ENCODE measurements around the gene FAM107B.

FAM107B gene

GRCh38 chr10:14573666-14574261 lies 200.9 kb downstream of the FAM107B start:
- H3K9me3 Mint-ChIP-seq, result no peaks in the 10 kb centered on the region
- H3K4me3 Mint-ChIP-seq, result no peak overlapping the region
- H3K27me3 Mint-ChIP-seq (ENCODE audit: low read depth), result no peaks in the 10 kb centered on the region
- H3K27ac Mint-ChIP-seq, result peak overlapping the region; percentile 16
- peaks cover 53% of the 10 kb centered on the region for H3K4me1 Mint-ChIP-seq (ENCODE audit: low read depth)
- H3K36me3 Mint-ChIP-seq (ENCODE audit: low read depth), result peaks cover 57% of the 10 kb centered on the region
- DNase-seq (ENCODE audit: low spot score), result no peak

GRCh38 chr10:14572811-14573210 lies 201.9 kb downstream of the FAM107B start:
- DNase-seq (ENCODE audit: low spot score), result no peak
- Mint-ChIP-seq H3K4me1 (ENCODE audit: low read depth) (peaks cover 53% of the 10 kb centered on the region), H3K9me3 (no peaks in the 10 kb centered on the region), H3K27ac (peak overlapping the region; percentile 60), H3K27me3 (ENCODE audit: low read depth) (no peaks in the 10 kb centered on the region), H3K36me3 (ENCODE audit: low read depth) (peaks cover 58% of the 10 kb centered on the region), H3K4me3 (no peak overlapping the region)

GRCh38 chr10:14571866-14572507 lies 202.7 kb downstream of the FAM107B start:
- Mint-ChIP-seq H3K4me1 (ENCODE audit: low read depth) (peaks cover 59% of the 10 kb centered on the region), H3K4me3 (peak overlapping the region; percentile 92), H3K36me3 (ENCODE audit: low read depth) (peaks cover 59% of the 10 kb centered on the region), H3K27ac (peak overlapping the region; percentile 95), H3K9me3 (no peaks in the 10 kb centered on the region), H3K27me3 (ENCODE audit: low read depth) (no peaks in the 10 kb centered on the region)
- peak; percentile 59 for DNase-seq (ENCODE audit: low spot score)

GRCh38 chr10:14570800-14571199 lies 203.9 kb downstream of the FAM107B start:
- H3K9me3 Mint-ChIP-seq, result peaks cover 9% of the 10 kb centered on the region
- H3K27ac Mint-ChIP-seq, result peak overlapping the region; percentile 95
- no peaks in the 10 kb centered on the region for H3K27me3 Mint-ChIP-seq (ENCODE audit: low read depth)
- peaks cover 66% of the 10 kb centered on the region for H3K36me3 Mint-ChIP-seq (ENCODE audit: low read depth)
- peaks cover 67% of the 10 kb centered on the region for H3K4me1 Mint-ChIP-seq (ENCODE audit: low read depth)
- peak overlapping the region; percentile 92 for H3K4me3 Mint-ChIP-seq
- no peak for DNase-seq (ENCODE audit: low spot score)

- no peaks in the 10 kb centered on the region for H3K27me3 Mint-ChIP-seq (ENCODE audit: low read depth)
- peak overlapping the region; percentile 95 for H3K27ac Mint-ChIP-seq
- H3K36me3 Mint-ChIP-seq (ENCODE audit: low read depth), result peaks cover 70% of the 10 kb centered on the region
- peaks cover 72% of the 10 kb centered on the region for H3K4me1 Mint-ChIP-seq (ENCODE audit: low read depth)
- H3K9me3 Mint-ChIP-seq, result peaks cover 9% of the 10 kb centered on the region
- H3K4me3 Mint-ChIP-seq, result peak overlapping the region; percentile 92
- no peak for DNase-seq (ENCODE audit: low spot score)
Measured at GRCh38 chr10:14569274-14570060, 205.2 kb downstream of the FAM107B start.

- Mint-ChIP-seq H3K4me3 (peak overlapping the region; percentile 0), H3K9me3 (peaks cover 9% of the 10 kb centered on the region), H3K36me3 (ENCODE audit: low read depth) (peaks cover 77% of the 10 kb centered on the region), H3K4me1 (ENCODE audit: low read depth) (peaks cover 74% of the 10 kb centered on the region), H3K27me3 (ENCODE audit: low read depth) (no peaks in the 10 kb centered on the region), H3K27ac (peak overlapping the region; percentile 67)
- no peak for DNase-seq (ENCODE audit: low spot score)
Measured at GRCh38 chr10:14567421-14567820, 207.3 kb downstream of the FAM107B start.

- Mint-ChIP-seq H3K36me3 (ENCODE audit: low read depth) (peaks cover 71% of the 10 kb centered on the region), H3K4me3 (peak overlapping the region; percentile 38), H3K27me3 (ENCODE audit: low read depth) (no peaks in the 10 kb centered on the region), H3K9me3 (peaks cover 9% of the 10 kb centered on the region), H3K4me1 (ENCODE audit: low read depth) (peaks cover 72% of the 10 kb centered on the region), H3K27ac (peak overlapping the region; percentile 97)
- no peak for DNase-seq (ENCODE audit: low spot score)
Measured at GRCh38 chr10:14566498-14566897, 208.2 kb downstream of the FAM107B start.

GRCh38 chr10:14565199-14565598 lies 209.5 kb downstream of the FAM107B start:
- no peaks in the 10 kb centered on the region for H3K27me3 Mint-ChIP-seq (ENCODE audit: low read depth)
- H3K36me3 Mint-ChIP-seq (ENCODE audit: low read depth), result peaks cover 66% of the 10 kb centered on the region
- peak overlapping the region; percentile 83 for H3K4me3 Mint-ChIP-seq
- H3K9me3 Mint-ChIP-seq, result peaks cover 9% of the 10 kb centered on the region
- peaks cover 77% of the 10 kb centered on the region for H3K4me1 Mint-ChIP-seq (ENCODE audit: low read depth)
- no peak for DNase-seq (ENCODE audit: low spot score)
- H3K27ac Mint-ChIP-seq, result peak overlapping the region; percentile 97

GRCh38 chr10:14564268-14564744 lies 210.4 kb downstream of the FAM107B start:
- Mint-ChIP-seq H3K27ac (peak overlapping the region; percentile 97), H3K4me3 (peak overlapping the region; percentile 83), H3K9me3 (peaks cover 9% of the 10 kb centered on the region), H3K4me1 (ENCODE audit: low read depth) (peaks cover 75% of the 10 kb centered on the region), H3K36me3 (ENCODE audit: low read depth) (peaks cover 63% of the 10 kb centered on the region), H3K27me3 (ENCODE audit: low read depth) (no peaks in the 10 kb centered on the region)
- DNase-seq (ENCODE audit: low spot score), result no peak

GRCh38 chr10:14563359-14563940 lies 211.2 kb downstream of the FAM107B start:
- peaks cover 79% of the 10 kb centered on the region for H3K4me1 Mint-ChIP-seq (ENCODE audit: low read depth)
- H3K9me3 Mint-ChIP-seq, result peaks cover 9% of the 10 kb centered on the region
- peak overlapping the region; percentile 83 for H3K4me3 Mint-ChIP-seq
- H3K36me3 Mint-ChIP-seq (ENCODE audit: low read depth), result peaks cover 59% of the 10 kb centered on the region
- no peaks in the 10 kb centered on the region for H3K27me3 Mint-ChIP-seq (ENCODE audit: low read depth)
- H3K27ac Mint-ChIP-seq, result peak overlapping the region; percentile 97
- DNase-seq (ENCODE audit: low spot score), result no peak

GRCh38 chr10:14563076-14563336 lies 211.7 kb downstream of the FAM107B start:
- peaks cover 81% of the 10 kb centered on the region for H3K4me1 Mint-ChIP-seq (ENCODE audit: low read depth)
- peak overlapping the region; percentile 76 for H3K4me3 Mint-ChIP-seq
- H3K27me3 Mint-ChIP-seq (ENCODE audit: low read depth), result no peaks in the 10 kb centered on the region
- H3K36me3 Mint-ChIP-seq (ENCODE audit: low read depth), result peaks cover 57% of the 10 kb centered on the region
- no peak for DNase-seq (ENCODE audit: low spot score)
- H3K27ac Mint-ChIP-seq, result peak overlapping the region; percentile 97
- peaks cover 9% of the 10 kb centered on the region for H3K9me3 Mint-ChIP-seq

GRCh38 chr10:14562218-14563075 lies 212.2 kb downstream of the FAM107B start:
- H3K9me3 Mint-ChIP-seq, result peaks cover 9% of the 10 kb centered on the region
- DNase-seq (ENCODE audit: low spot score), result no peak
- peak overlapping the region; percentile 97 for H3K27ac Mint-ChIP-seq
- H3K4me3 Mint-ChIP-seq, result peak overlapping the region; percentile 76
- H3K27me3 Mint-ChIP-seq (ENCODE audit: low read depth), result no peaks in the 10 kb centered on the region
- H3K4me1 Mint-ChIP-seq (ENCODE audit: low read depth), result peaks cover 83% of the 10 kb centered on the region
- peaks cover 55% of the 10 kb centered on the region for H3K36me3 Mint-ChIP-seq (ENCODE audit: low read depth)

Measured in T-helper 2 cell treated with Interferon-gamma antibody and Interleukin-4, amounts not matched to agents 5 μg/mL and 100 μg/mL, for 36 hours (primary cell).